GM10248 (cell line): ENCODE measurements around the gene RPL6.

Source experiments
- CTCF ChIA-PET: fragments of 300-600 bp; sonication (Branson Sonifier 250); formaldehyde crosslinking; extraction: SDS; loops from one replicate; lab custom pipeline; 2021; ENCODE audit warnings: antibody characterized with exemption; lab: Yijun Ruan, JAX
- POLR2A ChIA-PET: fragments of 350-650 bp; sonication (Branson Sonifier 250); formaldehyde crosslinking; extraction: SDS; loops from one replicate; lab custom pipeline; 2020; ENCODE audit warnings: antibody characterized with exemption; lab: Yijun Ruan, JAX
- DNase-seq: peaks from one replicate; pipeline ENCODE4 v3.0.0; 2012; ENCODE audit errors: extremely low spot score
- CTCF ChIP-seq: IDR thresholded peaks from 2 replicates; pipeline ENCODE4 v1.5.1; 2012; ENCODE audit warnings: mild to moderate bottlenecking, low read depth; ENCODE audit errors: extremely low read depth, missing control alignments, control extremely low read depth

The RPL6 gene

GRCh38 chr12:112381406-112381882 lies 28.0 kb downstream of the RPL6 start:
- ChIA-PET CTCF (interaction anchor here (1.4 kb wide), 1 partner anchor 183 kb away, joined by 4 read pairs; no protein-coding TSS in a partner anchor), POLR2A (interaction anchor here (0.5 to 0.6 kb wide), 2 partner anchors 70 to 276 kb away, joined by 5 to 7 read pairs; no protein-coding TSS in a partner anchor)
- DNase-seq = peak; percentile 70
- TF ChIP-seq CTCF = no peak

GRCh38 chr12:112380663-112381405 lies 28.6 kb downstream of the RPL6 start:
- no peak for DNase-seq
- ChIA-PET POLR2A (interaction anchor here (0.5 to 0.6 kb wide), 2 partner anchors 69 to 275 kb away, joined by 5 to 7 read pairs; no protein-coding TSS in a partner anchor), CTCF (interaction anchor here (1.4 kb wide), 1 partner anchor 183 kb away, joined by 4 read pairs; no protein-coding TSS in a partner anchor)
- no peak for TF ChIP-seq CTCF

- TF ChIP-seq CTCF = no peak
- CTCF ChIA-PET = interaction anchor here (2.4 kb wide), 1 partner anchor 12 kb away, joined by 11 read pairs; no protein-coding TSS in a partner anchor
- POLR2A ChIA-PET = no interaction called here
- DNase-seq = no peak
Measured at GRCh38 chr12:112375105-112375504, 34.3 kb downstream of the RPL6 start.

GRCh38 chr12:112374166-112374740 lies 35.2 kb downstream of the RPL6 start:
- no peak for DNase-seq
- no peak for TF ChIP-seq CTCF
- ChIA-PET POLR2A (no interaction called here), CTCF (interaction anchor here (0.8 to 2.4 kb wide), 2 partner anchors 9 to 13 kb away, joined by 4 to 11 read pairs; no protein-coding TSS in a partner anchor)

- POLR2A ChIA-PET = no interaction called here
- TF ChIP-seq CTCF = no peak
- CTCF ChIA-PET = interaction anchor here (1.2 to 3.1 kb wide), 5 partner anchors 14 to 83 kb away, joined by 3 to 11 read pairs (median 3); no protein-coding TSS in a partner anchor
- DNase-seq = no peak
Measured at GRCh38 chr12:112370868-112371510, 38.4 kb downstream of the RPL6 start.

- POLR2A ChIA-PET = no interaction called here
- no peak for DNase-seq
- CTCF ChIA-PET = interaction anchor here (3.1 kb wide), 1 partner anchor 13 kb away, joined by 11 read pairs; no protein-coding TSS in a partner anchor
- no peak for TF ChIP-seq CTCF
Measured at GRCh38 chr12:112370199-112370598, 39.2 kb downstream of the RPL6 start.
